Activated naive CD4-positive, alpha-beta T cell treated with anti-CD3 and anti-CD28 coated beads for 36 hours (primary cell): ENCODE results near the gene SLIT1. TPM values are rescaled to one million over a fixed set of nuclear protein-coding genes. Genes with fewer than 3 reads are reported as not detected.
"Not testable (repeated sequence)": the region's sequence is repeated elsewhere in the genome, so short reads cannot be mapped to it uniquely, and the experiment has no call there.

Experiments
- CTCF ChIA-PET: fragments of 350-600 bp; sonication (Branson Sonifier 250); formaldehyde crosslinking; loops from one replicate; lab custom pipeline; 2021; ENCODE audit warnings: antibody characterized with exemption; lab: Charles Lee
- DNase-seq: peaks from one replicate; pipeline ENCODE4 v3.0.0-alpha.2; 2020
- H3K27ac Mint-ChIP-seq: one replicate; pipeline ENCODE4 v1.8.0; 2021; ENCODE audit warnings: mild to moderate bottlenecking, mixed read lengths
- H3K27me3 Mint-ChIP-seq: one replicate; pipeline ENCODE4 v1.8.0; 2021; ENCODE audit warnings: low read depth, mixed read lengths
- H3K36me3 Mint-ChIP-seq: one replicate; pipeline ENCODE4 v1.8.0; 2021; ENCODE audit warnings: low read depth, mixed read lengths
- H3K4me1 Mint-ChIP-seq: one replicate; pipeline ENCODE4 v1.8.0; 2021; ENCODE audit warnings: low read depth, mixed read lengths
- H3K4me3 Mint-ChIP-seq: one replicate; pipeline ENCODE4 v1.8.0; 2021; ENCODE audit warnings: mild to moderate bottlenecking, moderate library complexity, mixed read lengths
- H3K9me3 Mint-ChIP-seq: one replicate; pipeline ENCODE4 v1.8.0; 2021; ENCODE audit warnings: mixed read lengths
- intact Hi-C: fragments of 100-400 bp; cut with micrococcal nuclease; formaldehyde crosslinking; loops from one replicate; pipeline ENCODE4 v1.15.1; 2023
- total RNA-seq, 2 experiments: library from RNA; stranded (reverse); gene quantifications; one replicate each; pipeline ENCODE4 v1.2.3, GENCODE V29; 2021

SLIT1 gene
- total RNA-seq, 2 experiments from 2014 or later, result 0.44 to 0.60 TPM

GRCh38 chr10:97086530-97086929 lies 99.2 kb downstream of the SLIT1 start:
- CTCF ChIA-PET, result interaction anchor here (1.3 kb wide), 1 partner anchor 123 kb away, joined by 3 read pairs; no protein-coding TSS in a partner anchor

GRCh38 chr10:97083228-97083829 lies 102.4 kb downstream of the SLIT1 start:
- H3K4me1 Mint-ChIP-seq, result no peaks in the 10 kb centered on the region
- H3K27ac Mint-ChIP-seq, result no peak overlapping the region
- no peak for DNase-seq
- CTCF ChIA-PET, result interaction anchor here (1.0 to 3.5 kb wide), 3 partner anchors 11 to 126 kb away, joined by 3 to 20 read pairs (median 9); no protein-coding TSS in a partner anchor
- peaks cover 31% of the 10 kb centered on the region for H3K27me3 Mint-ChIP-seq
- H3K9me3 Mint-ChIP-seq, result no peaks in the 10 kb centered on the region
- intact Hi-C loops, result no loop called here
- H3K36me3 Mint-ChIP-seq, result no peaks in the 10 kb centered on the region
- H3K4me3 Mint-ChIP-seq, result no peak overlapping the region

More at GRCh38 chr10:97086530-97086929, 99.2 kb downstream of the SLIT1 start:
- H3K4me3 Mint-ChIP-seq, result no peak overlapping the region
- H3K9me3 Mint-ChIP-seq, result no peaks in the 10 kb centered on the region
- H3K36me3 Mint-ChIP-seq, result no peaks in the 10 kb centered on the region
- H3K27me3 Mint-ChIP-seq, result peaks cover 34% of the 10 kb centered on the region
- no peaks in the 10 kb centered on the region for H3K4me1 Mint-ChIP-seq
- H3K27ac Mint-ChIP-seq, result no peak overlapping the region
- intact Hi-C loops, result no loop called here
- no peak for DNase-seq

GRCh38 chr10:97082575-97082974 lies 103.2 kb downstream of the SLIT1 start:
- CTCF ChIA-PET, result interaction anchor here (1.0 to 3.5 kb wide), 13 partner anchors 10 to 135 kb away, joined by 3 to 20 read pairs (median 5); no protein-coding TSS in a partner anchor
- H3K9me3 Mint-ChIP-seq, H3K27ac Mint-ChIP-seq, DNase-seq, H3K36me3 Mint-ChIP-seq, H3K4me1 Mint-ChIP-seq, intact Hi-C loops, H3K4me3 Mint-ChIP-seq: not testable (repeated sequence)
- H3K27me3 Mint-ChIP-seq, result peaks cover 29% of the 10 kb centered on the region

- peak; percentile 78 for DNase-seq
- Mint-ChIP-seq H3K9me3 (no peaks in the 10 kb centered on the region), H3K36me3 (no peaks in the 10 kb centered on the region), H3K27ac (no peak overlapping the region), H3K27me3 (peaks cover 25% of the 10 kb centered on the region), H3K4me3 (no peak overlapping the region), H3K4me1 (no peaks in the 10 kb centered on the region)
- CTCF ChIA-PET, result interaction anchor here (0.7 to 3.5 kb wide), 20 partner anchors 9 to 153 kb away, joined by 3 to 20 read pairs (median 4); no protein-coding TSS in a partner anchor
- intact Hi-C loops, result loop anchor here (2.0 kb wide), 1 partner anchor 129 kb away; no protein-coding TSS in a partner anchor
These were observed 104.0 kb downstream of the SLIT1 start for GRCh38 chr10:97081621-97082235.

- CTCF ChIA-PET, result interaction anchor here (0.8 to 4.5 kb wide), 7 partner anchors 11 to 684 kb away, joined by 3 to 18 read pairs (median 3); no protein-coding TSS in a partner anchor
- H3K4me1 Mint-ChIP-seq, result no peaks in the 10 kb centered on the region
- no peaks in the 10 kb centered on the region for H3K36me3 Mint-ChIP-seq
- DNase-seq, result no peak
- intact Hi-C loops, result loop anchor here (2.0 kb wide), 1 partner anchor 131 kb away; no protein-coding TSS in a partner anchor
- H3K27me3 Mint-ChIP-seq, result peaks cover 25% of the 10 kb centered on the region
- H3K4me3 Mint-ChIP-seq, result no peak overlapping the region
- no peaks in the 10 kb centered on the region for H3K9me3 Mint-ChIP-seq
- no peak overlapping the region for H3K27ac Mint-ChIP-seq
These were observed 105.5 kb downstream of the SLIT1 start for GRCh38 chr10:97080051-97080776.

DNA sequence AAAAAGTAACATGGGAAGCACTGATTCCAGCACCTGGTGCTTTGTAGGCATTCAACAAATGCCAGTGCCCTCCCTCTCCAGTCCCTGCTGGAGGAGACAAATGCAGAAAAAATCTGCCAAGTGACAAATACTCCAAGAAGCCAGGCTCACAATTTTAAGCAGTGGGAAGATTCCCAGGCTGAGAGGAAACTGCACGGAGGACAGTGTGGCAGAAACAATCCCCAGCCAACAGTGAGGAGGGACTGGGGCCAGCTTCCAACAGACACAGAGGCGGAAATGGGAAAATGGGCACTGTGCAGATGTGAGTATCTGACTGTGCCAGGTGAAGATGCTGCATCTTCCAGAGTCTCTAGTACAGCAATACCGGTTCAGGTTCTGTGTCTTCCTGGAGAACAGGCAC lies 106.3 kb downstream of the SLIT1 start:
- Mint-ChIP-seq H3K4me1 (no peaks in the 10 kb centered on the region), H3K27me3 (peaks cover 23% of the 10 kb centered on the region), H3K9me3 (no peaks in the 10 kb centered on the region), H3K4me3 (no peak overlapping the region), H3K36me3 (no peaks in the 10 kb centered on the region), H3K27ac (no peak overlapping the region)
- no peak for DNase-seq
- intact Hi-C loops, result no loop called here
- CTCF ChIA-PET, result interaction anchor here (0.6 to 10.4 kb wide), 5 partner anchors 9 to 183 kb away, joined by 3 to 213 read pairs (median 4); no protein-coding TSS in a partner anchor

GRCh38 chr10:97078938-97079445 lies 106.8 kb downstream of the SLIT1 start:
- CTCF ChIA-PET, result interaction anchor here (0.6 to 10.4 kb wide), 6 partner anchors 9 to 182 kb away, joined by 3 to 213 read pairs (median 4); no protein-coding TSS in a partner anchor
- H3K27me3 Mint-ChIP-seq, result peaks cover 24% of the 10 kb centered on the region
- H3K9me3 Mint-ChIP-seq, result no peaks in the 10 kb centered on the region
- no peak overlapping the region for H3K4me3 Mint-ChIP-seq
- DNase-seq, result no peak
- H3K27ac Mint-ChIP-seq, result no peak overlapping the region
- H3K36me3 Mint-ChIP-seq, result no peaks in the 10 kb centered on the region
- intact Hi-C loops, result no loop called here
- H3K4me1 Mint-ChIP-seq, result no peaks in the 10 kb centered on the region

- H3K36me3 Mint-ChIP-seq, result no peaks in the 10 kb centered on the region
- no peaks in the 10 kb centered on the region for H3K4me1 Mint-ChIP-seq
- no peak overlapping the region for H3K4me3 Mint-ChIP-seq
- H3K27ac Mint-ChIP-seq, result no peak overlapping the region
- CTCF ChIA-PET, result interaction anchor here (0.6 to 10.4 kb wide), 6 partner anchors 10 to 182 kb away, joined by 3 to 213 read pairs (median 4); no protein-coding TSS in a partner anchor
- DNase-seq, result no peak
- no peaks in the 10 kb centered on the region for H3K9me3 Mint-ChIP-seq
- intact Hi-C loops, result no loop called here
- peaks cover 24% of the 10 kb centered on the region for H3K27me3 Mint-ChIP-seq
These were observed 107.4 kb downstream of the SLIT1 start for GRCh38 chr10:97078261-97078937.

- Mint-ChIP-seq H3K4me1 (no peaks in the 10 kb centered on the region), H3K27ac (no peak overlapping the region), H3K27me3 (peaks cover 24% of the 10 kb centered on the region), H3K4me3 (no peak overlapping the region), H3K9me3 (no peaks in the 10 kb centered on the region), H3K36me3 (no peaks in the 10 kb centered on the region)
- no peak for DNase-seq
- CTCF ChIA-PET, result interaction anchor here (1.1 to 10.4 kb wide), 4 partner anchors 20 to 136 kb away, joined by 3 to 213 read pairs (median 10); no protein-coding TSS in a partner anchor
- intact Hi-C loops, result no loop called here
These were observed 109.0 kb downstream of the SLIT1 start for GRCh38 chr10:97076781-97077180.

DNA sequence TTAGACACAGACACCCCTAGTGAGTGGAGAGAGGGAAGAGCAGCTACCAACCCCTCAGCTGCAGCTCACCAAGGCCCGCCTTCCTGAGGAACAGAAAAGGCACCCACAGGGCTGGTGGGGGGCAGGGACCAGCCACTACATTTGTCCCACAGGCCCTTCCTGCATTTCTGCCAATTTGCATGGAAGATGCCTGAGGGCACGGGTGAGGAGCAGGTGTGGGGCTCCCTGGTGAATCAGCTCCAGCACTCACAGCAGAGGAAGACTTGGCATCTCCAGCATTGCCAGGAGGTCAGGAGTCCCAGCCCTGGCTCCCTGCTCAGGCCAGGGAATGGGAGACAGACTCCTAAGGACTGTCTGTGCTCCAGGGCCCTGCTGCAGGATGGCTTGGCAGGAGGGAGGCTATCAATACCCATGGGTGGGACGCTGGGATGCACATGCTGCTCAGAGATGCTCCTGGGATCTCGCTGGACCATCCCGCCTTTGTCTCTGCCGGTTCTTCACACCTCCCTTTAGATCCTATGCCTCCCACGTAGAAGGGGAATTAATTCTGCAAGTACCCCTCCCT lies 109.7 kb downstream of the SLIT1 start:
- H3K36me3 Mint-ChIP-seq, result no peaks in the 10 kb centered on the region
- no peak overlapping the region for H3K27ac Mint-ChIP-seq
- no peak for DNase-seq
- CTCF ChIA-PET, result interaction anchor here (0.9 to 10.4 kb wide), 2 partner anchors 137 to 157 kb away, joined by 3 to 213 read pairs; no protein-coding TSS in a partner anchor
- no peaks in the 10 kb centered on the region for H3K4me1 Mint-ChIP-seq
- intact Hi-C loops, result no loop called here
- no peak overlapping the region for H3K4me3 Mint-ChIP-seq
- H3K9me3 Mint-ChIP-seq, result no peaks in the 10 kb centered on the region
- H3K27me3 Mint-ChIP-seq, result peaks cover 26% of the 10 kb centered on the region

DNA sequence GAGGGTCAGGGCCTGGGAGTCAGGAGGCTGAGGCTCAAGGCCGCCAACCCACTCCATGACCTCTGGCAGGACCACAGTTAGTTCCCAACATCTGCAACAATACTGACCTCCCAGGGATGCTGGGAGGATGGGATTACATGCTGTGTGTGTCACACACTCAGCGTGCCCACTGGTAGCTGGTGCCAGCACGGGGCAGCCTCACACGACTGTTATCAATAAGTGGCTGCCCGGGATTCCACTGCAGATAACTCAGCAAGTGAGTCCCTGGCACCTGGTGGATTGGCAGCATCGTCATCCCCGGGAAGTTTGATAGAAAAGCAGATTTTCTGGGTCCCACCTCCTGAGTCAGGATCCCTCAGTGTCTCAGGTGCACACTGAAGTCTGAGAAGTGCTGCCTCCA lies 110.3 kb downstream of the SLIT1 start:
- peaks cover 26% of the 10 kb centered on the region for H3K27me3 Mint-ChIP-seq
- DNase-seq, result no peak
- H3K9me3 Mint-ChIP-seq, result no peaks in the 10 kb centered on the region
- no peak overlapping the region for H3K27ac Mint-ChIP-seq
- intact Hi-C loops, result no loop called here
- no peaks in the 10 kb centered on the region for H3K4me1 Mint-ChIP-seq
- no peaks in the 10 kb centered on the region for H3K36me3 Mint-ChIP-seq
- no peak overlapping the region for H3K4me3 Mint-ChIP-seq
- CTCF ChIA-PET, result interaction anchor here (0.8 to 10.4 kb wide), 3 partner anchors 19 to 158 kb away, joined by 3 to 213 read pairs (median 3); no protein-coding TSS in a partner anchor
